ENCODE data around the gene TNIK.

Gene TNIK

GRCh38 chr3:171415070-171415469 lies 45.1 kb downstream of the TNIK start:
- no peak overlapping the region for H3K4me3 ChIP-seq (ENCODE audit: severe bottlenecking)
- no peaks in the 10 kb centered on the region for H3K27me3 ChIP-seq (ENCODE audit: insufficient read depth, poor library complexity, severe bottlenecking)
- DNase-seq (ENCODE audit: low spot score): no peak
- ATAC-seq (ENCODE audit: low read depth): peak; percentile 79
- peaks cover 12% of the 10 kb centered on the region for H3K4me1 ChIP-seq (ENCODE audit: insufficient read depth, poor library complexity, severe bottlenecking)
- H3K36me3 ChIP-seq (ENCODE audit: low read depth): no peaks in the 10 kb centered on the region
- H3K9me3 ChIP-seq (ENCODE audit: severe bottlenecking): no peaks in the 10 kb centered on the region
- H3K27ac ChIP-seq (ENCODE audit: poor library complexity, severe bottlenecking): peak overlapping the region; percentile 30
- no peak for TF ChIP-seq CTCF (IDR thresholded peaks at IDR 0.05; ENCODE audit: poor library complexity, severe bottlenecking)

- no peak for DNase-seq (ENCODE audit: low spot score)
- Histone ChIP-seq H3K36me3 (ENCODE audit: low read depth) (no peaks in the 10 kb centered on the region), H3K27me3 (ENCODE audit: insufficient read depth, poor library complexity, severe bottlenecking) (no peaks in the 10 kb centered on the region), H3K27ac (ENCODE audit: poor library complexity, severe bottlenecking) (no peak overlapping the region), H3K4me1 (ENCODE audit: insufficient read depth, poor library complexity, severe bottlenecking) (peaks cover 5% of the 10 kb centered on the region), H3K9me3 (ENCODE audit: severe bottlenecking) (no peaks in the 10 kb centered on the region), H3K4me3 (ENCODE audit: severe bottlenecking) (no peak overlapping the region)
- no peak for ATAC-seq (ENCODE audit: low read depth)
- TF ChIP-seq CTCF (IDR thresholded peaks at IDR 0.05; ENCODE audit: poor library complexity, severe bottlenecking): no peak
Observed at GRCh38 chr3:171412473-171412872, 47.7 kb downstream of the TNIK start.

GRCh38 chr3:171412054-171412453 lies 48.2 kb downstream of the TNIK start:
- ATAC-seq (ENCODE audit: low read depth) (no peak), DNase-seq (ENCODE audit: low spot score) (no peak)
- peaks cover 5% of the 10 kb centered on the region for H3K4me1 ChIP-seq (ENCODE audit: insufficient read depth, poor library complexity, severe bottlenecking)
- no peaks in the 10 kb centered on the region for H3K36me3 ChIP-seq (ENCODE audit: low read depth)
- no peaks in the 10 kb centered on the region for H3K9me3 ChIP-seq (ENCODE audit: severe bottlenecking)
- no peak overlapping the region for H3K27ac ChIP-seq (ENCODE audit: poor library complexity, severe bottlenecking)
- H3K27me3 ChIP-seq (ENCODE audit: insufficient read depth, poor library complexity, severe bottlenecking): no peaks in the 10 kb centered on the region
- no peak overlapping the region for H3K4me3 ChIP-seq (ENCODE audit: severe bottlenecking)
- no peak for TF ChIP-seq CTCF (IDR thresholded peaks at IDR 0.05; ENCODE audit: poor library complexity, severe bottlenecking)

- H3K9me3 ChIP-seq (ENCODE audit: severe bottlenecking): no peaks in the 10 kb centered on the region
- H3K4me3 ChIP-seq (ENCODE audit: severe bottlenecking): no peak overlapping the region
- H3K36me3 ChIP-seq (ENCODE audit: low read depth): no peaks in the 10 kb centered on the region
- no peaks in the 10 kb centered on the region for H3K27me3 ChIP-seq (ENCODE audit: insufficient read depth, poor library complexity, severe bottlenecking)
- ATAC-seq (ENCODE audit: low read depth): no peak
- TF ChIP-seq CTCF (IDR thresholded peaks at IDR 0.05; ENCODE audit: poor library complexity, severe bottlenecking): no peak
- no peaks in the 10 kb centered on the region for H3K4me1 ChIP-seq (ENCODE audit: insufficient read depth, poor library complexity, severe bottlenecking)
- H3K27ac ChIP-seq (ENCODE audit: poor library complexity, severe bottlenecking): no peak overlapping the region
- no peak for DNase-seq (ENCODE audit: low spot score)
Observed at GRCh38 chr3:171410186-171410585, 50.0 kb downstream of the TNIK start.

GRCh38 chr3:171407759-171408158 lies 52.4 kb downstream of the TNIK start:
- peak overlapping the region; percentile 6 for H3K27ac ChIP-seq (ENCODE audit: poor library complexity, severe bottlenecking)
- H3K9me3 ChIP-seq (ENCODE audit: severe bottlenecking): no peaks in the 10 kb centered on the region
- H3K4me1 ChIP-seq (ENCODE audit: insufficient read depth, poor library complexity, severe bottlenecking): no peaks in the 10 kb centered on the region
- no peaks in the 10 kb centered on the region for H3K27me3 ChIP-seq (ENCODE audit: insufficient read depth, poor library complexity, severe bottlenecking)
- DNase-seq (ENCODE audit: low spot score): no peak
- no peak overlapping the region for H3K4me3 ChIP-seq (ENCODE audit: severe bottlenecking)
- no peak for TF ChIP-seq CTCF (IDR thresholded peaks at IDR 0.05; ENCODE audit: poor library complexity, severe bottlenecking)
- H3K36me3 ChIP-seq (ENCODE audit: low read depth): no peaks in the 10 kb centered on the region
- ATAC-seq (ENCODE audit: low read depth): peak; percentile 97

Measured in RWPE2 (cell line).